Mucosa of descending colon (tissue), 3 donors: ENCODE data around the gene TUBA4A. TPM values are rescaled to one million over a fixed set of nuclear protein-coding genes. Genes with fewer than 3 reads are reported as not detected.

ENCODE experiments used
- ATAC-seq: fragments of 200-7000 bp; cut with Tn5 transposase; one replicate; pipeline ENCODE4 v1.9.1; 2020; ENCODE audit warnings: mild to moderate bottlenecking, moderate library complexity
- DNase-seq, 3 donors: peaks; one replicate each; pipeline ENCODE4 v3.0.0-alpha.2; 2020
- H3K36me3 ChIP-seq: fragments of 200-600 bp; one replicate; pipeline ENCODE4 v1.8.0; 2021; ENCODE audit warnings: low read depth, mild to moderate bottlenecking
- H3K4me1 ChIP-seq: fragments of 200-600 bp; one replicate; pipeline ENCODE4 v1.8.0; 2021; ENCODE audit warnings: low read depth, mild to moderate bottlenecking
- H3K4me3 ChIP-seq: fragments of 200-600 bp; one replicate; pipeline ENCODE4 v1.8.0; 2021; ENCODE audit warnings: mild to moderate bottlenecking
- H3K9me3 ChIP-seq: fragments of 200-600 bp; one replicate; pipeline ENCODE4 v1.8.0; 2021; ENCODE audit warnings: mild to moderate bottlenecking
- CTCF ChIP-seq: fragments of 200-600 bp; IDR thresholded peaks from one replicate; pipeline ENCODE4 v1.8.0; 2022; ENCODE audit warnings: antibody characterized with exemption, mild to moderate bottlenecking
- intact Hi-C, 2 donors: fragments of 100-400 bp; cut with DNase I in 1 of 2; cut with micrococcal nuclease in 1 of 2; formaldehyde crosslinking; loops; one replicate each; pipeline versions ENCODE4 v1.11.0 to v1.11.1; 2022; cut with DNase I, micrococcal nuclease
- total RNA-seq, 3 donors: library from RNA; stranded (reverse); fragmentation: NEBNext Ultra II Directional in 2 of 3; extraction: Animal tissue kit (Norgen Biotek cat#: 25700) in 2 of 3; gene quantifications; one replicate each; pipeline versions ENCODE4 v1.2.1 to v1.2.4, GENCODE V29; 2021 to 2023
- donor health status: DM: no; HTN: no; CAD: no; lungs with moderate emphysema.
- donor health status: DM: no; HTN: no; CAD: no.
- donor health status: DM: no; HTN: yes; CAD: no.

TUBA4A gene
- total RNA-seq, 3 donors from 2014 or later: 69.7 to 75.3 (median 75.0) TPM

GRCh38 chr2:219279916-219280516, 26.3 kb upstream of the TUBA4A start:
- H3K9me3 ChIP-seq: no peaks in the 10 kb centered on the region
- peak in 2 of 3 donors; percentile 24 to 58 for DNase-seq
- intact Hi-C loops: no loop called here
- H3K36me3 ChIP-seq: peaks cover 3% of the 10 kb centered on the region
- H3K4me1 ChIP-seq: peaks cover 18% of the 10 kb centered on the region
- no peak for ATAC-seq
- H3K4me3 ChIP-seq: peak overlapping the region; percentile 63
- no peak for TF ChIP-seq CTCF

- DNase-seq (peak; percentile 99), ATAC-seq (peak; percentile 97)
- TF ChIP-seq CTCF: no peak
- Histone ChIP-seq H3K4me3 (peak within 1 kb of the TSS; percentile 63), H3K4me1 (peaks cover 18% of the 10 kb centered on the region), H3K9me3 (no peaks in the 10 kb centered on the region), H3K36me3 (peaks cover 3% of the 10 kb centered on the region)
- intact Hi-C loops: no loop called here
Measured at GRCh38 chr2:219279151-219279915, 25.6 kb upstream of the TUBA4A start, which contains the start of gene DNAJB2. DNAJB2 (plus strand) TSS chr2:219279366; CDS start chr2:219279834, 468 bp downstream.

DNA sequence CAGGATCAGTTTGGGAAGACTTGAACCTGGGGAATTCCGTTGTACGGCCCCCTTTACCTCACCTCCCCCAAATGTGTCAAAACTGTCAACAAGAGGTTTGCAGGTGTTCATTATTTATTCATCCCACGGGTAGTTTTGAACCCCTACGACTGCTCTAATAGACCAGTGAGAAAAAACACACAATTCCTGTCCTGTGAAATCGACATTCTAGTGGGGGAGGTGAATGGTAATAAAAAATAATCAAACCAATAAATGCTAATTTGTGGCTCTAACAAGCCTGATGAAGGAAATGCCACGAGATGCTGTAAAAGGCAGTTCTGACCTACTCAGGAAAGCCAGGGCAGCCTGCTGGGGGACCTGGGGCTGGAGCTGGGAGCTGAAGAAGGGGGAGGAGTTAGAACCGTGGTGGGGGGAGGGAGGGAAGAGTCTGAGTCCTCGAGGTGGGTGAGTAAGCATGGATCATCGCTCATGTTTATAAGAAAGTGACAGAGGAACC, 25.0 kb upstream of the TUBA4A start:
- intact Hi-C loops: no loop called here
- peaks cover 3% of the 10 kb centered on the region for H3K36me3 ChIP-seq
- TF ChIP-seq CTCF: no peak
- no peak for ATAC-seq
- peak overlapping the region; percentile 63 for H3K4me3 ChIP-seq
- H3K4me1 ChIP-seq: peaks cover 18% of the 10 kb centered on the region
- DNase-seq: no peak
- no peaks in the 10 kb centered on the region for H3K9me3 ChIP-seq

DNA sequence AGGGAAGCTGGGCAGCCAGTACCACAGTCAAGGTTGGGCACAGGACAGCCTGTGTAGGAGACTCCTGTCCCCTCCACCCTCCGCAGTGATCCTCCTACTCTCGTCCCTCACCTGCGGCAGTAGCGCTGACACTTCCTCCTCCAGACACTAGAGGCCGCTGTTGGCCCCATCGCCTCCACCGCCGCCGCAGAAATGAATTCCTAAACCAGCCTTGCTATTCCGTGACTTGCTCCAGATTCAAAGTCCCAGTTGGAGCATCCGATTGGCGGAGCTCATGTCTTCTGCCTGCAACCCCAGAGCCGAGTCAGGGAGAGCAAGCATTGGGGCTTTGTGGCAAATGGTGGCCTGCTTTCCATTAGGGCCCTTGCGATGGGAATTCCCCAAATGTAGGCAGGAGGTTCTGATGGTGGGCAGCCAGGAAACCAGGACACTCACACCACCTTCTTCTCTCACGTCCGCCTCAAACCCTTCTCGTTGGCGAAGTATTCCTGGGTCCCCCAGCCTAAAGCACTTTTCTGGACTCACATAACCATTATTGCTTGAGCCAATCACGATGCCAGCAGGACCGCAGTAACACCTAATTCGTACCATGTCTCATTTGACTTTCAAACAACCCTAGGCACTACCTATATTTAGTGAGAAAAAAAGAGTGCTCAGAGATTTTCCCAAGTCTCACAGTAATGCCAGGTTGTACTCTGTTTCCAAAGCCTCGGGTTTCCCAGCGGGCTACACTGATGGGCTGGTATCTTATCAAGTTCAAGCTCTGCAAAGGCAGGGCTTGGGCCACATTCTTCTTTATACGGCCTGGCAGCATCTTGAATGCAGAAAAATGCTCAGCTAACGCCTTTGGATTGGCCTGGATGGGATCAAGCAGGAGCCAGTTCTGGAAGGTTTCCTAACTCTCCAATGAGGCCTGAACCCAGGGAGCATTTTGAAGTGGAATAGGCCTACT, 24.3 kb upstream of the TUBA4A start:
- peak; percentile 99 for TF ChIP-seq CTCF
- ATAC-seq: peak; percentile 69
- Histone ChIP-seq H3K4me3 (no peak overlapping the region), H3K4me1 (peaks cover 18% of the 10 kb centered on the region), H3K9me3 (no peaks in the 10 kb centered on the region), H3K36me3 (peaks cover 3% of the 10 kb centered on the region)
- peak; percentile 79 to 89 (median 86) for DNase-seq
- intact Hi-C loops: no loop called here

GRCh38 chr2:219274361-219274921, 20.7 kb upstream of the TUBA4A start:
- ATAC-seq (no peak), DNase-seq (no peak)
- intact Hi-C loops: no loop called here
- no peak for TF ChIP-seq CTCF
- Histone ChIP-seq H3K36me3 (peaks cover 3% of the 10 kb centered on the region), H3K4me1 (peaks cover 13% of the 10 kb centered on the region), H3K9me3 (no peaks in the 10 kb centered on the region), H3K4me3 (no peak overlapping the region)
